Measurements from ENCODE around the gene UQCRC2. TPM values are rescaled to one million over a fixed set of nuclear protein-coding genes. Genes with fewer than 3 reads are reported as not detected.
A peak's percentile ranks its signal among the peaks of the same experiment; 100 is the strongest.

UQCRC2 gene
- total RNA-seq, 4 donors from 2014 or later = 95.1 to 110 (median 110) TPM

GRCh38 chr16:22008215-22009059 is 55.3 kb downstream of the UQCRC2 start:
- TF ChIP-seq CTCF (IDR thresholded peaks at IDR 0.05) (no peak), POLR2A (IDR thresholded peaks at IDR 0.05) (no peak), EP300 (IDR thresholded peaks at IDR 0.05) (no peak)
- WGBS, 2 donors = 0 to 1% methylated on average over 54 to 62 of the region's 65 CpGs
- H3K4me3 ChIP-seq = peak overlapping the region; percentile 77 to 95 (median 88)
- no peaks in the 10 kb centered on the region for H3K36me3 ChIP-seq
- no peak for DNase-seq (ENCODE audit: low spot score in 2 of 2)
- H3K27me3 ChIP-seq = no peaks in the 10 kb centered on the region
- H3K9me3 ChIP-seq = no peaks in the 10 kb centered on the region
- H3K4me1 ChIP-seq = peaks cover 0 to 37% (median 13%) of the 10 kb centered on the region in 4 donors
- peak overlapping the region; percentile 3 to 85 (median 72) for H3K27ac ChIP-seq

GRCh38 chr16:22010902-22011301 is 57.7 kb downstream of the UQCRC2 start:
- TF ChIP-seq EP300 (IDR thresholded peaks at IDR 0.05) = no peak
- TF ChIP-seq CTCF (IDR thresholded peaks at IDR 0.05) = no peak
- no peak for TF ChIP-seq POLR2A (IDR thresholded peaks at IDR 0.05)
- H3K36me3 ChIP-seq = no peaks in the 10 kb centered on the region
- H3K4me1 ChIP-seq = peaks cover 0 to 41% (median 13%) of the 10 kb centered on the region in 4 donors
- no peaks in the 10 kb centered on the region for H3K27me3 ChIP-seq
- no peak overlapping the region for H3K4me3 ChIP-seq
- DNase-seq (ENCODE audit: low spot score in 2 of 2) = no peak
- WGBS, 2 donors = 84 to 89% methylated on average over 5 of the region's 5 CpGs
- H3K9me3 ChIP-seq = no peaks in the 10 kb centered on the region
- H3K27ac ChIP-seq = no peak overlapping the region

- Histone ChIP-seq H3K36me3 (no peaks in the 10 kb centered on the region), H3K27me3 (no peaks in the 10 kb centered on the region), H3K4me1 (peaks cover 0 to 37% (median 12%) of the 10 kb centered on the region in 4 donors), H3K4me3 (no peak overlapping the region), H3K27ac (no peak overlapping the region), H3K9me3 (no peaks in the 10 kb centered on the region)
- DNase-seq (ENCODE audit: low spot score in 2 of 2) = no peak
- 40 to 56% methylated on average over 2 of the region's 2 CpGs for WGBS, 2 donors
- TF ChIP-seq EP300 (IDR thresholded peaks at IDR 0.05) (no peak), POLR2A (IDR thresholded peaks at IDR 0.05) (no peak), CTCF (IDR thresholded peaks at IDR 0.05) (no peak)
Observed at GRCh38 chr16:22012241-22012640, 59.1 kb downstream of the UQCRC2 start.

- H3K4me1 ChIP-seq = peaks cover 0 to 40% (median 11%) of the 10 kb centered on the region in 4 donors
- 60 to 77% methylated on average over 4 of the region's 4 CpGs for WGBS, 2 donors
- H3K9me3 ChIP-seq = no peaks in the 10 kb centered on the region
- TF ChIP-seq CTCF (IDR thresholded peaks at IDR 0.05) (no peak), POLR2A (IDR thresholded peaks at IDR 0.05) (no peak), EP300 (IDR thresholded peaks at IDR 0.05) (no peak)
- H3K27me3 ChIP-seq = no peaks in the 10 kb centered on the region
- no peaks in the 10 kb centered on the region for H3K36me3 ChIP-seq
- no peak overlapping the region for H3K4me3 ChIP-seq
- H3K27ac ChIP-seq = no peak overlapping the region
- no peak for DNase-seq (ENCODE audit: low spot score in 2 of 2)
Observed at GRCh38 chr16:22013486-22013885, 60.3 kb downstream of the UQCRC2 start.

GRCh38 chr16:22014271-22014873 is 61.2 kb downstream of the UQCRC2 start:
- no peak for DNase-seq (ENCODE audit: low spot score in 2 of 2)
- 79 to 83% methylated on average over 2 of the region's 2 CpGs for WGBS, 2 donors
- Histone ChIP-seq H3K4me3 (no peak overlapping the region), H3K4me1 (peaks cover 0 to 37% (median 3%) of the 10 kb centered on the region in 4 donors), H3K27ac (no peak overlapping the region), H3K36me3 (no peaks in the 10 kb centered on the region), H3K27me3 (no peaks in the 10 kb centered on the region), H3K9me3 (no peaks in the 10 kb centered on the region)
- TF ChIP-seq EP300 (IDR thresholded peaks at IDR 0.05) = no peak
- no peak for TF ChIP-seq POLR2A (IDR thresholded peaks at IDR 0.05)
- TF ChIP-seq CTCF (IDR thresholded peaks at IDR 0.05) = no peak
